Measurements from ENCODE around the gene FBLN1.

Gene FBLN1

DNA sequence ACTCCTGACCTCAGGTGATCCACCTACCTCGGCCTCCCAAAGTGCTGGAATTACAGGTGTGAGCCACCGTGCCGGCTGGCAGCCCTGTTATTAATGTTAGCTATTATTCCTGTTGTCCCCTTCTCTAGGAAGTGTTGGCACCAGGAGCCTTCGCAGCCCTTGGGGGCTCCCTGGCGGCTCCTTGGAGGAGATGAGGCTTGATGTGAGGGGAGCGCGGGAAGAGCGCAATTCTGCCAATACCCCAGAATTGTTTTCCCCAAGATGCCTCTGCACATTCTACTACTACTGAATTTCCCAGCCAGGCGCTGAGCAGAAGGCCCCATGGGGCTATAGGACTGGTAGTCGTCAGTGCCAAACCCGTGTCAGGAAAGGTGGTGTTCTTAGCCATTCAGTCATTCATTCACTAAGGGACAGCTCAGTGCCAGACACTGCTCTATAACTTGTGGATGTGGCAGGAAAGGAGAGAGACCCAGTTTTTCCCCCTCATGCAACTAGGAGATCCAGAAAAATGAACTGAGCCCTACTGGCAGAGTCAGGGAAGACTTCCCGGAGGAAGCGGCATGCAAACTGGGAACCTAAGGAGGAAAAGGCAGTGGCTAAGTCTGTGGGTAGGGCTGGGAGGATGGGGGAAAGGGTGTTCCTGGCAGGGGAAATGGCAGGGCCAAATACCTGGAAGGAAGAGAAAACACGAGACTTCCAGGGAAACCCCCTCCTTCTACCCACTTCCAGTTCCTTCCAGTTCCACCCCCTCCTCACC lies 3.5 kb downstream of the FBLN1 start:
- peak overlapping the region; percentile 35 for H3K4me3 ChIP-seq (ENCODE audit: low read length)
- 0 out of 2 replicates have a peak, but pooled peaks have one; percentile 4 for TF ChIP-seq CTCF (conservative IDR thresholded peaks at IDR 0.05; ENCODE audit: low read length)
- no peak for DNase-seq (ENCODE audit: low read depth)

GRCh38 chr22:45506816-45507360 lies 4.2 kb downstream of the FBLN1 start:
- TF ChIP-seq CTCF (conservative IDR thresholded peaks at IDR 0.05; ENCODE audit: low read length): no peak
- H3K4me3 ChIP-seq (ENCODE audit: low read length): peak overlapping the region; percentile 35
- no peak for DNase-seq (ENCODE audit: low read depth)

GRCh38 chr22:45507798-45508197 lies 5.1 kb downstream of the FBLN1 start:
- no peak overlapping the region for H3K4me3 ChIP-seq (ENCODE audit: low read length)
- no peak for TF ChIP-seq CTCF (conservative IDR thresholded peaks at IDR 0.05; ENCODE audit: low read length)
- DNase-seq (ENCODE audit: low read depth): no peak

DNA sequence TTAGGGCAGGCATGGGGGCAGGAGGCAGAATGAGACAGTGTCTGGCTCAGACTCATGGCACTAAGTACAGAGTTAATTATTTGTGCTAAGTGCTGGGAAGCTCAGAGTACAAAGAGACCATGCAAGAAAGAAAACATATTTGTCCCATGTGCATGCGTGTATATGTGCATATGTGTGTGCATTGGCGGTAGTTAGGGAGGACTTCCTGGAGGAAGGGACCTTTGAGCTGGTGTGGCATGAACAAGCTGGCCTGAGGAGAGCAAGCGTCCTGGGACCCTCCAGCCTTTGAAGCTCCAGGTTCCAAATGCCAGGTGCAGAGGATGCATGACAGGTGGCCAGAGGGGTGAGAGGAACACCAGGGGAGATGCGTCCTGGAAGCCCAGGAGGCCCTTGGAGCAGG lies 6.1 kb downstream of the FBLN1 start:
- H3K4me3 ChIP-seq (ENCODE audit: low read length): no peak overlapping the region
- no peak for DNase-seq (ENCODE audit: low read depth)
- no peak for TF ChIP-seq CTCF (conservative IDR thresholded peaks at IDR 0.05; ENCODE audit: low read length)

GRCh38 chr22:45510376-45511232 lies 7.9 kb downstream of the FBLN1 start:
- TF ChIP-seq CTCF (conservative IDR thresholded peaks at IDR 0.05; ENCODE audit: low read length): no peak
- H3K4me3 ChIP-seq (ENCODE audit: low read length): no peak overlapping the region
- DNase-seq (ENCODE audit: low read depth): no peak

GRCh38 chr22:45511847-45512261 lies 9.2 kb downstream of the FBLN1 start:
- TF ChIP-seq CTCF (conservative IDR thresholded peaks at IDR 0.05; ENCODE audit: low read length): no peak
- peak; percentile 91 for DNase-seq (ENCODE audit: low read depth)
- peak overlapping the region; percentile 16 for H3K4me3 ChIP-seq (ENCODE audit: low read length)

Measured in AG10803 (cell line).